H1 (cell line): ENCODE data around the gene CFAP74. TPM values are rescaled to one million over a fixed set of nuclear protein-coding genes. Genes with fewer than 3 reads are reported as not detected.

Source experiments
- CTCF ChIA-PET: fragments of 300-600 bp; sonication (Branson Sonifier 250); formaldehyde crosslinking; loops from one replicate; lab custom pipeline; 2021; ENCODE audit not compliant: partially characterized antibody; lab: Charles Lee
- POLR2A ChIA-PET: fragments of 300-600 bp; sonication (Branson Sonifier 250); formaldehyde crosslinking; loops from one replicate; lab custom pipeline; 2021; ENCODE audit warnings: inconsistent platforms; ENCODE audit not compliant: partially characterized antibody; lab: Charles Lee
- DNase-seq, 2 experiments: peaks; one replicate each; pipeline versions ENCODE4 v3.0.0 to v3.0.0-alpha.2; 2010 to 2022; ENCODE audit warnings: low spot score in 2 of 2, low read depth in 1 of 2, mixed read lengths in 1 of 2
- FAIRE-seq: peaks from 2 replicates; lab custom pipeline; 2011; peaks lifted over from hg19 to GRCh38; lab: Jason Lieb, UNC
- H2AFZ ChIP-seq: 2 replicates; pipeline ENCODE4 v1.8.1; 2012; ENCODE audit warnings: low read length, inconsistent platforms
- H2AK5ac ChIP-seq: 2 replicates; pipeline ENCODE4 v1.6.1; 2013; ENCODE audit warnings: low read depth, low read length
- H2BK120ac ChIP-seq: replicated peaks from 2 replicates; pipeline ENCODE3; 2013; ENCODE audit warnings: low read depth, low read length, inconsistent platforms
- H2BK12ac ChIP-seq: 2 replicates; pipeline ENCODE4 v1.6.1; 2013; ENCODE audit warnings: low read depth, low read length
- H2BK15ac ChIP-seq: 2 replicates; pipeline ENCODE4 v1.6.1; 2013; ENCODE audit warnings: low read length
- H2BK20ac ChIP-seq: 2 replicates; pipeline ENCODE4 v1.6.1; 2013; ENCODE audit warnings: low read length
- H2BK5ac ChIP-seq: 2 replicates; pipeline ENCODE4 v1.6.1; 2013; ENCODE audit warnings: low read depth, low read length
- H3K14ac ChIP-seq: 2 replicates; pipeline ENCODE4 v1.6.1; 2013; ENCODE audit warnings: inconsistent platforms; ENCODE audit not compliant: insufficient read length
- H3K18ac ChIP-seq: 2 replicates; pipeline ENCODE4 v1.6.1; 2013; ENCODE audit warnings: low read length; ENCODE audit errors: extremely low read depth
- H3K23ac ChIP-seq: 2 replicates; pipeline ENCODE4 v1.6.1; 2013; ENCODE audit warnings: inconsistent platforms; ENCODE audit not compliant: insufficient read length
- H3K23me2 ChIP-seq: 2 replicates; pipeline ENCODE4 v1.6.1; 2013; ENCODE audit warnings: low read depth, low read length
- H3K27ac ChIP-seq: 2 replicates; pipeline ENCODE4 v1.6.1; 2011; ENCODE audit warnings: low read depth, low read length, inconsistent platforms
- H3K27me3 ChIP-seq, 4 experiments: replicated peaks in 1 of 4; 1 replicate in 1 of 4; 2 replicates in 3 of 4; pipeline versions ENCODE4 v1.6.1 to v1.8.1; 2011 to 2013; ENCODE audit warnings: low read length in 3 of 4, mild to moderate bottlenecking in 3 of 4, inconsistent platforms in 2 of 4, mixed read lengths in 2 of 4, moderate library complexity in 1 of 4; ENCODE audit not compliant: control insufficient read depth in 3 of 4, insufficient read depth in 3 of 4; ENCODE audit errors: extremely low read depth in 1 of 4
- H3K36me3 ChIP-seq, 4 experiments: 2 replicates each; pipeline versions ENCODE4 v1.6.1 to v1.8.1; 2011 to 2013; ENCODE audit warnings: mild to moderate bottlenecking in 4 of 4, low read length in 3 of 4, moderate library complexity in 2 of 4, control low read depth in 1 of 4, inconsistent platforms in 1 of 4; ENCODE audit not compliant: insufficient read depth in 4 of 4, control insufficient read depth in 2 of 4
- H3K4ac ChIP-seq: replicated peaks from 2 replicates; pipeline ENCODE3; 2013; ENCODE audit warnings: low read length, low read depth, mixed read lengths, inconsistent platforms; ENCODE audit not compliant: insufficient read length
- H3K4me1 ChIP-seq, 4 experiments: replicated peaks in 1 of 4; 1 replicate in 1 of 4; 2 replicates in 3 of 4; pipeline versions ENCODE4 v1.6.1 to v1.8.1; 2011 to 2013; ENCODE audit warnings: low read length in 3 of 4, inconsistent platforms in 2 of 4, mixed read lengths in 1 of 4; ENCODE audit not compliant: insufficient read depth in 4 of 4, control insufficient read depth in 3 of 4
- H3K4me2 ChIP-seq, 2 experiments: 2 replicates each; pipeline versions ENCODE4 v1.6.1 to v1.8.1; 2011 to 2013; ENCODE audit warnings: low read depth in 2 of 2, low read length in 2 of 2, control low read depth in 1 of 2, inconsistent platforms in 1 of 2, mild to moderate bottlenecking in 1 of 2; ENCODE audit not compliant: insufficient read depth in 1 of 2
- H3K4me3 ChIP-seq, 4 experiments: fragments of 200-600, 300-600 bp in 1 of 4; sonication (generic), shearing (Covaris generic), sonication (Bioruptor Twin) in 1 of 4; 2 replicates each; pipeline versions ENCODE4 v1.5.1 to v1.8.1; 2011 to 2016; ENCODE audit warnings: low read length in 4 of 4, low read depth in 3 of 4, control low read depth in 2 of 4, inconsistent platforms in 2 of 4, mild to moderate bottlenecking in 2 of 4, mixed read lengths in 1 of 4, moderate library complexity in 1 of 4; ENCODE audit not compliant: insufficient read depth in 2 of 4; ENCODE audit errors: extremely low read depth in 1 of 4
- H3K56ac ChIP-seq: replicated peaks from 2 replicates; pipeline ENCODE3; 2013; ENCODE audit warnings: low read depth, mild to moderate bottlenecking, mixed read lengths, low read length, inconsistent platforms; ENCODE audit not compliant: insufficient read length
- H3K79me1 ChIP-seq: 2 replicates; pipeline ENCODE4 v1.6.1; 2013; ENCODE audit warnings: low read depth, low read length, control low read depth
- H3K79me2 ChIP-seq, 2 experiments: 2 replicates each; pipeline versions ENCODE4 v1.6.1 to v1.8.1; 2012 to 2013; ENCODE audit warnings: low read length in 2 of 2, mild to moderate bottlenecking in 2 of 2, inconsistent platforms in 1 of 2; ENCODE audit not compliant: insufficient read depth in 2 of 2, control insufficient read depth in 1 of 2
- H3K9ac ChIP-seq, 4 experiments: replicated peaks in 1 of 4; 1 replicate in 1 of 4; 2 replicates in 3 of 4; pipeline versions ENCODE4 v1.6.1 to v1.8.1; 2011 to 2013; ENCODE audit warnings: low read depth in 3 of 4, low read length in 3 of 4, control low read depth in 2 of 4, mild to moderate bottlenecking in 2 of 4, moderate library complexity in 2 of 4, inconsistent platforms in 1 of 4; ENCODE audit errors: extremely low read depth in 1 of 4
- H3K9me3 ChIP-seq, 2 experiments: 2 replicates each; pipeline versions ENCODE4 v1.6.1 to v1.8.1; 2012 to 2013; ENCODE audit warnings: mild to moderate bottlenecking in 2 of 2, moderate library complexity in 2 of 2, control low read depth in 1 of 2, inconsistent platforms in 1 of 2, low read depth in 1 of 2, low read length in 1 of 2, mixed read lengths in 1 of 2; ENCODE audit not compliant: insufficient read depth in 2 of 2
- H4K20me1 ChIP-seq, 2 experiments: replicated peaks in 1 of 2; 2 replicates each; pipeline versions ENCODE3 to v1.8.1; 2011 to 2013; ENCODE audit warnings: inconsistent platforms in 2 of 2, low read length in 2 of 2, mild to moderate bottlenecking in 1 of 2; ENCODE audit not compliant: insufficient read depth in 2 of 2, control insufficient read depth in 1 of 2
- H4K5ac ChIP-seq: 2 replicates; pipeline ENCODE4 v1.6.1; 2013; ENCODE audit warnings: low read length, low read depth, mixed read lengths, inconsistent platforms; ENCODE audit not compliant: insufficient read length
- H4K8ac ChIP-seq: 2 replicates; pipeline ENCODE4 v1.8.0; 2013; ENCODE audit warnings: mild to moderate bottlenecking, moderate library complexity, low read length, inconsistent platforms; ENCODE audit not compliant: insufficient read depth; ENCODE audit errors: extremely low read depth
- H4K91ac ChIP-seq: replicated peaks from 2 replicates; pipeline ENCODE3; 2013; ENCODE audit warnings: low read length, mixed read lengths, inconsistent platforms; ENCODE audit not compliant: insufficient read length
- WGBS, 2 experiments: shearing (Covaris generic) in 1 of 2; methylation state at CpG; one replicate each; pipeline versions ENCODE4 v1.1.6 to v1.1.7; 2013 to 2015; ENCODE audit warnings: low lambda C conversion rate in 2 of 2, mixed read lengths in 2 of 2, inconsistent platforms in 1 of 2, low coverage in 1 of 2, missing lambda C conversion rate in 1 of 2; ENCODE audit not compliant: insufficient replicate concordance in 2 of 2, insufficient coverage in 1 of 2, insufficient read length in 1 of 2; ENCODE audit errors: extremely low coverage in 1 of 2, missing lambda C conversion rate in 1 of 2; 5-methylcytosine and 5-hydroxymethylcytosine counted together
- polyA plus RNA-seq, 7 experiments: library from polyadenylated mRNA; depleted of rRNA in 3 of 7; stranded (reverse) in 5 of 7; unstranded in 2 of 7; fragments of >200 nt in 5 of 7; fragments of 200-250 nt in 2 of 7; gene quantifications; 1 replicate in 5 of 7; 2 replicates in 1 of 7; 4 replicates in 1 of 7; pipeline versions ENCODE4 v1.2.1 to v1.2.3, GENCODE V29; 2011 to 2013; ENCODE audit warnings: missing spikeins in 2 of 7, mixed read lengths in 2 of 7
- total RNA-seq: library from RNA; stranded (reverse); fragmentation: NEBNext Ultra II Directional; extraction: Animal tissue kit (Norgen Biotek cat#: 25700); gene quantifications from 2 replicates; pipeline ENCODE4 v1.2.1, GENCODE V29; 2021

Gene CFAP74
- total and polyA plus RNA-seq, 2 of the 8 experiments (the other 6 are each of a cell fraction or from before 2014, with no cell fraction given), result 0.09 to 0.20 TPM

- ChIA-PET CTCF (interaction anchor here (0.6 to 1.2 kb wide), 3 partner anchors 21 to 120 kb away, joined by 3 to 4 read pairs (median 3); no protein-coding TSS in a partner anchor), POLR2A (interaction anchor here (0.6 kb wide), 2 partner anchors 17 to 269 kb away, joined by 3 read pairs; no protein-coding TSS in a partner anchor)
- Histone ChIP-seq H3K4me2 (no peak overlapping the region), H2BK12ac (no peak overlapping the region), H2AK5ac (no peak overlapping the region), H2BK5ac (no peak overlapping the region), H3K9ac (no peak overlapping the region), H4K8ac (no peak overlapping the region), H3K27me3 (no peaks in the 10 kb centered on the region; a peak in 1 of 7 replicates), H2BK15ac (no peak overlapping the region), H2AFZ (no peak overlapping the region), H3K56ac (no peak overlapping the region), H3K79me2 (no peaks in the 10 kb centered on the region), H3K4ac (no peak overlapping the region), H3K27ac (no peak overlapping the region), H4K91ac (peak overlapping the region; percentile 27), H3K14ac (no peak overlapping the region), H2BK20ac (no peak overlapping the region), H3K23ac (no peak overlapping the region), H2BK120ac (no peak overlapping the region), H3K4me1 (no peaks in the 10 kb centered on the region; a peak in 2 of 7 replicates), H3K23me2 (no peaks in the 10 kb centered on the region; the same call in 1 of the 2 replicates), H3K9me3 (peaks cover 0 to 15% of the 10 kb centered on the region in 2 experiments; a peak in 1 of 4 replicates), H3K18ac (no peak overlapping the region), H4K5ac (no peak overlapping the region), H3K4me3 (no peak overlapping the region), H3K79me1 (no peaks in the 10 kb centered on the region), H3K36me3 (no peaks in the 10 kb centered on the region), H4K20me1 (no peaks in the 10 kb centered on the region)
- FAIRE-seq (no peak), DNase-seq (no peak)
- WGBS, 2 experiments, result 91% methylated on average over 16 of the region's 21 CpGs; no CpG with 5 or more reads in 1 of the 2 experiments
Measured at GRCh38 chr1:1926886-1927660, 76.5 kb downstream of the CFAP74 start.
